CD4-positive, alpha-beta memory T cell (primary cell): Measurements from ENCODE around the gene ASTN2. TPM values are rescaled to one million over a fixed set of nuclear protein-coding genes. Genes with fewer than 3 reads are reported as not detected.

Experiments used
- CTCF ChIA-PET: fragments of 350-600 bp; sonication (Branson Sonifier 250); formaldehyde crosslinking; loops from one replicate; lab custom pipeline; 2021; ENCODE audit warnings: inconsistent platforms; ENCODE audit not compliant: partially characterized antibody; lab: Charles Lee
- POLR2A ChIA-PET: fragments of 350-600 bp; sonication (Branson Sonifier 250); formaldehyde crosslinking; loops from one replicate; lab custom pipeline; 2021; ENCODE audit not compliant: partially characterized antibody; lab: Charles Lee
- DNase-seq, 5 donors: peaks; one replicate each; pipeline versions ENCODE4 v3.0.0 to v3.0.0-alpha.2; 2020 to 2022; ENCODE audit warnings: mixed read lengths in 1 of 5
- H3K27ac ChIP-seq: one replicate; pipeline ENCODE4 v1.7.0; 2013; ENCODE audit warnings: low read depth, low read length
- H3K27me3 ChIP-seq: 2 replicates; pipeline ENCODE4 v1.7.0; 2013; ENCODE audit warnings: mild to moderate bottlenecking, low read length, moderate library complexity; ENCODE audit not compliant: insufficient read depth
- H3K36me3 ChIP-seq: 2 replicates; pipeline ENCODE4 v1.7.0; 2013; ENCODE audit warnings: mild to moderate bottlenecking, low read length, moderate library complexity; ENCODE audit not compliant: insufficient read depth
- H3K4me1 ChIP-seq: 2 replicates; pipeline ENCODE4 v1.7.0; 2013; ENCODE audit warnings: mild to moderate bottlenecking, low read length, moderate library complexity; ENCODE audit not compliant: insufficient read depth
- H3K4me3 ChIP-seq, 2 donors: one replicate each; pipeline ENCODE4 v1.7.0; 2013; ENCODE audit warnings: low read length in 2 of 2, mild to moderate bottlenecking in 1 of 2
- H3K9me3 ChIP-seq, 2 donors: one replicate each; pipeline ENCODE4 v1.7.0; 2013; ENCODE audit warnings: low read length in 2 of 2, control low read depth in 1 of 2; ENCODE audit not compliant: control insufficient read depth in 1 of 2
- H3K27ac Mint-ChIP-seq, 7 donors: one replicate each; pipeline ENCODE4 v1.8.0; 2020 to 2021; ENCODE audit warnings: mixed read lengths in 7 of 7, mild to moderate bottlenecking in 6 of 7, inconsistent platforms in 3 of 7, moderate library complexity in 3 of 7
- H3K27me3 Mint-ChIP-seq, 2 donors: one replicate each; pipeline ENCODE4 v1.8.0; 2020 to 2021; ENCODE audit warnings: mixed read lengths in 2 of 2
- H3K36me3 Mint-ChIP-seq, 2 donors: one replicate each; pipeline ENCODE4 v1.8.0; 2020 to 2021; ENCODE audit warnings: mixed read lengths in 2 of 2, inconsistent platforms in 1 of 2, mild to moderate bottlenecking in 1 of 2
- H3K4me1 Mint-ChIP-seq, 4 donors: one replicate each; pipeline ENCODE4 v1.8.0; 2020 to 2021; ENCODE audit warnings: mixed read lengths in 4 of 4, mild to moderate bottlenecking in 1 of 4
- H3K4me3 Mint-ChIP-seq, 8 donors: one replicate each; pipeline ENCODE4 v1.8.0; 2020 to 2021; ENCODE audit warnings: mixed read lengths in 8 of 8, mild to moderate bottlenecking in 7 of 8, moderate library complexity in 6 of 8, inconsistent platforms in 3 of 8
- H3K9me3 Mint-ChIP-seq, 8 donors: one replicate each; pipeline ENCODE4 v1.8.0; 2020 to 2021; ENCODE audit warnings: mixed read lengths in 8 of 8, mild to moderate bottlenecking in 5 of 8, inconsistent platforms in 3 of 8, moderate library complexity in 1 of 8
- intact Hi-C: fragments of 100-400 bp; cut with micrococcal nuclease; formaldehyde crosslinking; loops from one replicate; pipeline ENCODE4 v1.15.1; 2023
- polyA plus RNA-seq, 2 donors: library from polyadenylated mRNA; unstranded; fragments of 300-500 nt; fragmentation: Illumina TruSeq; gene quantifications; one replicate each; pipeline ENCODE4 v1.2.3, GENCODE V29; 2021
- total RNA-seq, 2 experiments: library from RNA; stranded (reverse); gene quantifications; one replicate each; pipeline ENCODE4 v1.2.3, GENCODE V29; 2021

ASTN2 gene
- total and polyA plus RNA-seq, 4 experiments from 2014 or later: 2.7 to 5.9 (median 4.8) TPM

DNA sequence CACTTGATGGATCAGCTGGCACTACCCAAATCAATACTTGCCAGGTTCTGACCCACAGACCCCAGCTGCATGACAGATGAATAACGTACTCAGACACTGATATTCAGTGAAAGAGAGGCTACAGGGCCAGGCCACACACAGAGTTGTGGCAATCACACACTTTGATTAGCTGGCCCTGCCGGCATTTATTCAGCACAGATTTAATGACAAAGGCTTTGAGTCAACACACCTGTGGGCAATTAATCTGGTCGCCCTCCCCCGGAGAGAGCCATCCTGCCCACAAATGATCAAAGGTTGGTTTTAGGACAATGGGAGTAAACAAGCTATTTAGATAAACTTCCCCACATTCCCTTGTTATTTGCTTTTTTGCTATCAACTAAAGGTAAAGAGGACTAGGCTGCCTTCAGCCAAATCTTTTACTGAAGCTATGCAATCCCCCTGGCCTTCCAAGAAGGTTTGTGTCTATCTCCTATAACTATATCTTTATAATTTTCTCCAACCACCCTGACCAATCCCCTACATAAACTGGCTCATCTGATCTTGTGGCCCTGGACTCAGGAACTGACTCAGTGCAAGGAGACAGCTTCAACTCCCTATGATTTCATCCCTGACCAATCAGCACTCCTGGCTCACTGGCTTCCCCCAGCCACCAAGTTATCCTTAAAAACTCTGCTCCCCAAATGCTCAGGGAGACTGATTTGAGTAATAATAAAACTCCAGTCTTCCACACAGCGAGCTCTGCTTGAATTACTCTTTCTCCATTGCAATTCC is 740.5 kb downstream of the ASTN2 start:
- POLR2A ChIA-PET: no interaction called here
- Histone ChIP-seq H3K4me1 (no peaks in the 10 kb centered on the region), H3K27ac (no peak overlapping the region), H3K36me3 (no peaks in the 10 kb centered on the region), H3K4me3 (no peak overlapping the region), H3K9me3 (peaks cover 0 to 6% of the 10 kb centered on the region in 2 donors), H3K27me3 (no peaks in the 10 kb centered on the region)
- H3K9me3 Mint-ChIP-seq: peaks cover 0 to 29% (median 12%) of the 10 kb centered on the region in 8 donors
- no peak for DNase-seq
- H3K4me3 Mint-ChIP-seq: no peak overlapping the region
- H3K4me1 Mint-ChIP-seq: no peaks in the 10 kb centered on the region
- H3K36me3 Mint-ChIP-seq: peaks cover 6 to 29% of the 10 kb centered on the region in 2 donors
- CTCF ChIA-PET: interaction anchor here (0.5 to 2.4 kb wide), 2 partner anchors 10 to 63 kb away, joined by 3 to 7 read pairs; no protein-coding TSS in a partner anchor
- intact Hi-C loops: no loop called here
- no peaks in the 10 kb centered on the region for H3K27me3 Mint-ChIP-seq
- no peak overlapping the region for H3K27ac Mint-ChIP-seq

DNA sequence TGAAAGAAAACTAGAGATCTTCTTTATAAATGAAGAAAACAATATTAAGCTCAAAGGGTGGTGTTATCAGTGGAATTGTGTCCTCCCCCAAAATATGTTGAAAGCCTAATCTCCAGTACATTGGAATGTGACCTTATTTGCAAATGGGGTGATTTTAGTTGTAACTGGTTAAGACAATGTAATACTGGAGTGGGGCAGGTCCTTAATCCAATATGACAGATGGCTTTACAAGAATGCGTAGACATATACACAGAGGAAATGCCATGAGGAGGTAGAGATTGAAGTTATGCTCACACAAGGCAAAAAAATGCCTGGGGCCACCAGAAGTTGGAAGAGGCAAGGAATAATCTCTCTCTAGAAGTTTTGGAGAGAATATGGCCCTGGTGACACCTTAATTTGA is 741.5 kb downstream of the ASTN2 start:
- Mint-ChIP-seq H3K27ac (no peak overlapping the region), H3K4me3 (no peak overlapping the region), H3K9me3 (peaks cover 0 to 29% (median 12%) of the 10 kb centered on the region in 8 donors), H3K4me1 (peaks cover 0 to 1% (median 0%) of the 10 kb centered on the region in 4 donors), H3K27me3 (no peaks in the 10 kb centered on the region), H3K36me3 (peaks cover 6 to 29% of the 10 kb centered on the region in 2 donors)
- ChIA-PET CTCF (no interaction called here), POLR2A (no interaction called here)
- intact Hi-C loops: no loop called here
- Histone ChIP-seq H3K9me3 (peaks cover 0 to 6% of the 10 kb centered on the region in 2 donors), H3K27me3 (no peaks in the 10 kb centered on the region), H3K4me3 (no peak overlapping the region), H3K36me3 (no peaks in the 10 kb centered on the region), H3K4me1 (no peaks in the 10 kb centered on the region), H3K27ac (no peak overlapping the region)
- DNase-seq: no peak

DNA sequence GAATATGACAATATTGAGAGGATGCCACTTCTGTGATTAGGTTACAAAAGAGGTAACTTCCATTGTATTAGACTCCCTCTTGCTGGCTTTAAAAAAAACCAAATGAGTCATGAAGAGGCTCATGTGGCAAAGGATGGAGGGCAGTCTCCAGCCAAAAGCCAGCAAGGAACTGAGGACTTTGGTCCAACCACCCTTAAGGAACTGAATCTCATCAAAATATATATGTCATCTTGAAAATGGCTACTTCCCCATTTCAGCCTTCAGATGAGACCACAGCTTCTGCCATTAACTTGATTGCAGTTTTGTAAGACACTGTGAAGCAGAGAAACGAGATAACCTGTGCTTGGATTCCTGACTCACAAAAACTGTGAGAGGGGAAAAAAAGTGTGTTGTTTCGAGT is 743.3 kb downstream of the ASTN2 start:
- no peak overlapping the region for H3K4me3 ChIP-seq
- H3K36me3 ChIP-seq: no peaks in the 10 kb centered on the region
- CTCF ChIA-PET: no interaction called here
- Mint-ChIP-seq H3K9me3 (peaks cover 0 to 28% (median 12%) of the 10 kb centered on the region in 8 donors), H3K27ac (no peak overlapping the region), H3K4me3 (no peak overlapping the region), H3K36me3 (peaks cover 6 to 29% of the 10 kb centered on the region in 2 donors), H3K27me3 (no peaks in the 10 kb centered on the region), H3K4me1 (peaks cover 0 to 2% (median 0%) of the 10 kb centered on the region in 4 donors)
- intact Hi-C loops: no loop called here
- H3K27ac ChIP-seq: no peak overlapping the region
- no peaks in the 10 kb centered on the region for H3K27me3 ChIP-seq
- POLR2A ChIA-PET: no interaction called here
- no peak for DNase-seq
- peaks cover 0 to 6% of the 10 kb centered on the region in 2 donors for H3K9me3 ChIP-seq
- no peaks in the 10 kb centered on the region for H3K4me1 ChIP-seq

DNA sequence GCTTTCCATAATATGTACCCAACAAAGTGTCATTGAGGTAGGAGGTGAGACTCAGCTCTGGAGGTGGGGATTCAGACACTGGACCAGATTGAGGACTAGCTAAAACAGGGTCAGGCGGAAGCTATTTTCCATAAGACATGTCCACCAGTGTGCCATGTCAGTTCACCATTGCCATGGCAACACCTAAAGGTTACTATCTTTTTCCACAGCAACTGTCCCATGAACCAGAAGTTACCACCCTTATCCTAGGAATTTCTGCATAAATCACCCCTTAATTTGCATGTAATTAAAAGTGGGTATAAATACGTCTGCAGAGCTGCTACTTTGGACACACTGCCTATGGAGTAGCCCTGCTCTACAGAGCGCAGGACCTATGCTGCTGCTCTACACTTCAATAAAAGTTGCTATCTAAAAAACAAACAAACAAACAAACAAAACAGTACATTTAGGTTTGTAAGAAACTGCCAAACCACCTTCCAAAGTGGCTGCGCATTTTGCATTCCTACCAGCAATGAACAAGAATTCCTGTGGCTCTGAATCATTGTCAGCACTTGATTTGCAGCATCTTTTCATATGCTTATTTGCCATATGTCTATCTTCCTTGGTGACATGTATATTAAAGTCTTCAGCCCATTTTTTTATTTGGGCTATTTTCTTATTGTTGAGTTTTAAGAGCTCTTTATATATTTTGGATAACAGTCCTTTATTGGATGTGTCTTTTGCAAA is 745.7 kb downstream of the ASTN2 start:
- Histone ChIP-seq H3K27me3 (no peaks in the 10 kb centered on the region), H3K4me1 (no peaks in the 10 kb centered on the region), H3K4me3 (no peak overlapping the region), H3K36me3 (no peaks in the 10 kb centered on the region), H3K27ac (no peak overlapping the region), H3K9me3 (peaks cover 0 to 6% of the 10 kb centered on the region in 2 donors)
- peaks cover 0 to 17% (median 8%) of the 10 kb centered on the region in 8 donors for H3K9me3 Mint-ChIP-seq
- H3K4me3 Mint-ChIP-seq: no peak overlapping the region
- CTCF ChIA-PET: interaction anchor here (1.0 to 1.5 kb wide), 2 partner anchors 8 to 1076 kb away, joined by 3 to 5 read pairs; no protein-coding TSS in a partner anchor
- peaks cover 2 to 17% of the 10 kb centered on the region in 2 donors for H3K36me3 Mint-ChIP-seq
- no peak for DNase-seq
- H3K27ac Mint-ChIP-seq: no peak overlapping the region
- no peaks in the 10 kb centered on the region for H3K27me3 Mint-ChIP-seq
- H3K4me1 Mint-ChIP-seq: peaks cover 0 to 2% (median 0%) of the 10 kb centered on the region in 4 donors
- intact Hi-C loops: loop anchor here (10.0 kb wide), 1 partner anchor 174 kb away; no protein-coding TSS in a partner anchor
- POLR2A ChIA-PET: no interaction called here

- Histone ChIP-seq H3K9me3 (no peaks in the 10 kb centered on the region), H3K4me1 (no peaks in the 10 kb centered on the region), H3K36me3 (no peaks in the 10 kb centered on the region), H3K27ac (no peak overlapping the region), H3K4me3 (no peak overlapping the region), H3K27me3 (no peaks in the 10 kb centered on the region)
- Mint-ChIP-seq H3K4me3 (no peak overlapping the region), H3K27ac (no peak overlapping the region), H3K4me1 (peaks cover 0 to 2% (median 0%) of the 10 kb centered on the region in 4 donors), H3K36me3 (no peaks in the 10 kb centered on the region), H3K27me3 (no peaks in the 10 kb centered on the region), H3K9me3 (no peaks in the 10 kb centered on the region)
- no peak for DNase-seq
- CTCF ChIA-PET: interaction anchor here (3.1 kb wide), 1 partner anchor 12 kb away, joined by 7 read pairs; no protein-coding TSS in a partner anchor
- intact Hi-C loops: loop anchor here (10.0 kb wide), 1 partner anchor 169 kb away; no protein-coding TSS in a partner anchor
- POLR2A ChIA-PET: no interaction called here
Observed at GRCh38 chr9:116663581-116663980, 751.3 kb downstream of the ASTN2 start.

DNA sequence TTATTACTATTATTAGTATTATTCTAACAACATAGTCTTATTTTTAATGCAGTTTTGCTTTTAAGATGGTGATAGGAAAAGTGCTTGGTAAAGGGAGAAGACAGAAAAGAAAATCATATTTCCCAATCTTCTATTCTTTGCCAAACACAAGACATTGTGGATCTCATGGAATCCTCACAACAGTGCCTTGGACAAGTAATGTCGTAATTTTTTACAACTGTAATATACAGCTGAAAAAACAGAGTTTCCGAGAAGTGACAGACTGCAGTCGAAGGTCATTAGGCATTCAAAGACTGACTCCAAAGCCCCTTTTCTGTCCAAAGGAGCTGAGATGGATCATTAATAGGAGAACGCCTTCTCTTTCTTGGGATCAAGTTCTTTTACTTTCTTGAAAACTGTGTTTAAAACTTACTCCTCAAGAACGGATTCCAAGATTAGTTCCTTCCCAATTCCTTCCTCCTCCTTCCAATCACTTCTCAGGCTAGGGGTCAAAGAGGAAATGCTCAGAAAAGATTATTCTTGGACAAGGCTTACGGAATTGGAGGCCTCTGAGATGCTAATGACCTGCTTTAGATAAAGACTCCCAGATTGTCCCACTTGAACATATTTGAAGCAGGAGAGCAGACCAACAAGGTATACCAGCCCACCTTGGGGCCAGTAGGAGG is 752.1 kb downstream of the ASTN2 start:
- no peaks in the 10 kb centered on the region for H3K36me3 Mint-ChIP-seq
- H3K9me3 Mint-ChIP-seq: no peaks in the 10 kb centered on the region
- Histone ChIP-seq H3K9me3 (no peaks in the 10 kb centered on the region), H3K27me3 (no peaks in the 10 kb centered on the region), H3K4me3 (no peak overlapping the region), H3K36me3 (no peaks in the 10 kb centered on the region), H3K27ac (no peak overlapping the region), H3K4me1 (no peaks in the 10 kb centered on the region)
- no peak for DNase-seq
- no peak overlapping the region for H3K4me3 Mint-ChIP-seq
- H3K4me1 Mint-ChIP-seq: no peaks in the 10 kb centered on the region
- intact Hi-C loops: loop anchor here (10.0 kb wide), 1 partner anchor 168 kb away; no protein-coding TSS in a partner anchor
- H3K27ac Mint-ChIP-seq: no peak overlapping the region
- CTCF ChIA-PET: interaction anchor here (1.7 to 3.1 kb wide), 3 partner anchors 13 to 1070 kb away, joined by 5 to 10 read pairs (median 7); no protein-coding TSS in a partner anchor
- H3K27me3 Mint-ChIP-seq: no peaks in the 10 kb centered on the region
- POLR2A ChIA-PET: no interaction called here
